ENCODE results near the gene TFAP2A.

The TFAP2A gene

DNA sequence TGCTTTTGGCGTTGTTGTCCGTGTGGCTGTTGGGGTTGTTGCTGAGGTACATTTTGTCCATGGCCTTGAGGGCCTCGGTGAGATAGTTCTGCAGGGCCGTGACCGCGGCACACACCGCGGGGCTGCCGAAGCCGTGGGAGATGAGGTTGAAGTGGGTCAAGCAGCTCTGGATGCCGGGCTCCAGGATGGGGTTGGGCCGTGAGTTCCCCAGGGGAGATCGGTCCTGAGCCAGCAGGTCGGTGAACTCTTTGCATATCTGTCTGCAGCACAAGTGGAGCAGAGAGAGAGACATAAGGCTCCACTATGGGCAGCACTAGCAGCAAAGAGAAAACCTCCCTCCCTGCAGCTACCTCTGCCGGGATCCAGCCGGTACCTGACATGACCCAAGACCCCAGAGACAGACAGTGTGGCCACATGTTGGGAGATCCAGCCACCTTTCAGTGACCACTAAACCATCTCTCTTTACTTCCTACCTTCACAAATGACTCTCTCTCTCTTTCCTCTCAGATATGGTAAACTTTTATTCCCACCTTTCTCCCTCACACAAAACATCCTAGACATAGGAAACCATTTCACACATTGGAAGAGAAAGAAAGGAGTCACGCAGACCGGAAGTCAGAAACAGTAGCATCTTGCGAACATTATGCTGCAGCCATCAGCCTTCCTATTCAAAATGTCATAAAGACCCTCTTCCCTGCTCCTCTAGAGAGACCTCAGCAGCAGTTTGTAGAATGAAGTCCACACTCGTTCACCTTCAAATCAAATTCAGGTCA lies 16.2 kb downstream of the TFAP2A start:
- DNase-seq = no peak

GRCh38 chr6:10397756-10398445 lies 17.0 kb downstream of the TFAP2A start:
- DNase-seq = no peak

DNA sequence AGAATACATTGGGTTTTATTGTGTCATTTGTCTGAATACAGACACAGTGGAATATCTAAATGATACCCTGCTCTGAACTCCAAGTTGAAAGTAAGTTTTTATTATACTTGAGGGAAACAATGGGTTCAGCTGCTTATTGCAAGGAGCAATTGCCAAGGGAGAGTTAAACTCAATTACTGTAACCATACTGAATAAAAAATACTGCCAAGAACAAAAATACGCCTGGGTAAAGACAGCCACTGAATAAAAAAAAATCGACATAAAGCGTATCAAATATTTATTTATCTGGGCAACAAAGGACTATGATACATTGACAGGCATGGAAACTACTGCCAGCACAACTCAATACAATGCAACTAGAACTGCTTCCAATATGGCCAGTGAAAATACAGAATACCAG lies 18.1 kb downstream of the TFAP2A start:
- DNase-seq = no peak

DNA sequence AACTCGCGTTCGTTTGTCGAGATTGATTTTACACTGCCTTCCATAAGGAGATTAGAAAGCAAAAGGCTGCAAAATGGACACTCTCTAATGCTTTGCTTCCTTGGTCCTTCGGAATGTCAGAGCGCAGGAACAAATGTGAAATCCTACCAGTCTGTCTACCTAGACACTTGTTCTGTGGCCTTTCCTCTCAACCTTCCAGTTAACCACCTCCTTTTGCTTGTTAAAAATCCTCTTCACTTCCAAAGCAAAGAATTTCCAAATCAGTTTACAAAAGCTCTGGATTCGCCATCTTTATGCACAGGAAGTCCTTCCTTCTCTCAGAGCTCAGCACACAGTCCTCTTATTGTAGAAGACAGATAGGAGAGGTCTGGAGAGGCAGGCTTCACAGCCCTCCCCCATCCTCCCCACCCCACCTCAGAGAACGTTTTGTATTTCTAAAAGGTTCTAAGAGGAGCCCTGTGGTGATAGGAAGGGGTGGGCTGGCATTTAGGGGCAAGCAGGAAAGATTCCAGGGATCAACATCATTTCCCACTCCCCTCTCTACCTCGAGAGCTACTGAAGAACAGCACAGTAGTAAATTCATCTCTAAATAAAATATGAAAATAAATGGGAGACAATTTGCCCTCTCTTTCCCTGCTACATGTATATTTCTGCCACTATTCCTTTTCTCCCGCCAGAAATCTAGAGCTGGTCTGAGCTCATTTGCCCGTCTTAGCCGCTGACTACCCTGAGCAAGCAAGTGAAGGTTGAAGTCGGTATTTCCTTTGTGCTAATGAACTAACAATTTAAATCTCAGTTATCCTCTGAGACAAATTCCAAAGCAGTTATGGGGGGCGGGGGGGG lies 18.9 kb downstream of the TFAP2A start:
- DNase-seq = no peak

- DNase-seq = no peak
Measured at GRCh38 chr6:10395171-10395703, 19.6 kb downstream of the TFAP2A start.

GRCh38 chr6:10393544-10394225 lies 21.2 kb downstream of the TFAP2A start:
- no peak for DNase-seq

GRCh38 chr6:10391799-10392198 lies 23.1 kb downstream of the TFAP2A start:
- no peak for DNase-seq

DNA sequence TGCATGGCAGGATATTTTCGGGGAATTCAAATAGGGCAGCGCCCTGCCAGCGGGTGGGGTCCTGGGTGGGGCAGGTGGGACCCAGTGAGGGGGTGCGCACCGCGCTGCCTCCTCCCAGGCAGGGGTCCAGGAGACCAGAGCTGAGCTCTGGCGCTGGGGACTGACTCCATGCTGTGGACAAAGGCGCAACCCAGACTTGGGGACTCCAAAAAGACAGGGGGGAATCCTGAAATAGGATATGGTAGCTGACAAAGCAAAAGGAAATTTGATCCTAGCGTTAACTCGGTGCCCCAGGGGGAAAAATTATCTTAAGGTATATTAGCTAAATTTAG lies 23.6 kb downstream of the TFAP2A start:
- no peak for DNase-seq

DNA sequence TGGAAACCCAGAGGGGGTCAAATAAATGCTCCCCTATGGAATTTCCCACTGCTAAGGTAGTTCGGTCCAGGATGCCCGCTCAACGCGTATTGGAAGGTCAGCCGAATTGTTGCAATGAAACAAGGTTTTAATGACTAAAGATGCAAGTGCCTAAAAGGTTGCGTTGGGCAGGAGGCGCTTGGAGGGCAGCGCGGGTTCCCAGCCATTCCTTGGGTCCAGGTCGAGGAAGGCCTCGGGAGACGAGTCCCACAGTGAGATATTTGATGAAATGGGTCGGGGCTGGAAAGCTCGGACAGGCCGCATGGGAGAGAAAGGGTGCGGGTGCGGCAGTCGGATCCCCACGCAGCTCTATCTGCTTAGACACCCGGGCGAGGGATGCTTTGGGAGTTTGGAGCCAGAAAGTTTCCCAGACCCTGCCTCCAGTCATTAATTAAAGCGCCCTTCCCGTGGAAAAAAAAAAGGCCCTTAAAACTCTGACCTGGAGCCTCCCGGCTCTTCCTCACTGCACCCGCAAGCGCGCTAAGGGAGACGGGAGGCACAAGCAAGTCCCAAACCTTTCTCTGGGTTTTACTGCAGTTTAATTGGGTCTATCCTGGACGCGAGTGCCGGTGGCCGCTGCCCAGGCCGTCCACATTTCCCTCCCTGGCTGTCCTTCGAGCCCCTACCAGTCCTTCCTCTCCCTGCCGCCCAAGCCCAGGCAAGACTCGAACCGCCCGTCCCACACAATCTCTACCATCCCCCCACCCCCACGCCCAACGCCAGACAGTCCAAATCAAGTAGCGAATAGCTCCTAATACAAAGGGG lies 24.2 kb downstream of the TFAP2A start:
- DNase-seq = no peak

DNA sequence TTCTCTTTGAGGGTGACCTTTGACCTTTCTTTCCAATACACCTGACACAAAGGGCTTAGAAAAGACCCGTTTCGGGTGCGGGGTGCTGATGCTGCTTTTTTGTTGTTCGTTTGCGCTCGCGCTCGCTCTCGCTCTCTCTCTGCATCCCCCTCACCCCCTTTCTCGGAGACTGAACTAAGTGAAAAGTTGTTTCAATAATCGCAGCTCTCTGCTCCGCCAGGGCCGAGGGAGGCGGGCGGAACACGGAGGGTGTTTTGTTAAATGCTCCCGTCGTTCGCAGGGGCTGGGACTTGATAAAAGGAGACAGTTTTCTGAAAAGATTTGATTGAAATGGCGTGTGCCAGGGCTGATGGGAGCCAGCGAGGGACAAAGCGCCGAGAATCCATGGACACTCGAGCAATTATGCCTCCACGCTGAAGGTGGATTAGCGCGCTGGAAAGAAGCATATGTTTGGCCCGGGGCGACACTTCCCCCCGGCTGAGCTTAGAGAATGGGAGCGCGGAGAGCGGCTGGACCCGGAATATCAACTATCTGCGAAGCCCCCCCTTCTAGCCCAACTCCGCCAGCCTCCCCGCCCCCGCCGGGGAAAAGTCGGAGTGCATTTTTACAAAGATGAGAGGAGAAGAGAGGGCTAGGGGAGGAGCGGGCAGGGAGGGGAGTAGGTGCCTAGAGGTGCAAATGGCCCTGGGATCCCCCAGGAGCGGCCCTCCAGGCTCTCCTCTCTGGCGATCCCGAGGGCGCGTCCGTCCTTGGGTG lies 25.0 kb downstream of the TFAP2A start:
- no peak for DNase-seq

DNA sequence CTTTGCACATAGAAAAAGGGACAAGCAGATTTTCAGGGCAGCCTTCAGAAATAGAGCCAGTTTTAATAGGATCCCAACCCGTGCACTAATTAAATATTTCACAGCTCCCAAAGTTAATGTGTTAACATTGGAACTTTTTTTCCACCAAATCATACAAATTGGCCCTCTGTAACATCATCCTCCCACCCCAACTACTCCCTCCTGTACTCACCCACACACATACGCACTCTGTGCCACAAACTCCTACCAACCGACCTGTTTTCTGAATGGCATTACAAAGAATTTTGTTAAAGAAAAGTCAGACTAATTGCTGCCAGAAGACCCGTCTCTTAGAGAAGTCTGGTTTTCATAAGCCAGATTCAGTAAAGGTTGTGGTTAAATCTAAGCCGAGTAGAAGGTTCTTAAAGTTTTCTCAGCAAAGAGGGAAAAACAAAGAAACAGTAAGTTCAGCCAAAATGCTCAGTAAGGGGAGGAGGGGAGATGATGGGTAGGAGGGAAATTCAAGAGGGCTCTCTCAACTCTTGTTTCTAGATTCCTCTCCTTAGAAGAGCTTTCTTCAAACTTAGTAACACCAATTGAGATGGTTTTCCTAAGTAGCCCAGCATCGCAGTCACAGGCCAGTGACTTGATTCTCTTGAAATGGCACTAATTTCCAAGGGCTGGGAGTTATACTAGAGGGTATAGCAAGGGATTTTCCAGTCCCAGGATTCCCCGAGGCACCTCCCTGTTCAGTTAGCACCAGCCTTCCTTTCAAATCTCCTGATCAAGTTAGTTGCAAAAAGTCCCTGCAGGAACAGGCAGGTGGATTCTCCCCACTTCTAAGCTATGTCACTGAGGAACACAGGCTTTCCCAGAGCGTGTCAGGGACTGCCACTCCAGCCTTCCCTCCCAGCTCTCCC lies 27.9 kb downstream of the TFAP2A start:
- no peak for DNase-seq

- DNase-seq = no peak
Measured at GRCh38 chr6:10386220-10386619, 28.7 kb downstream of the TFAP2A start.

DNA sequence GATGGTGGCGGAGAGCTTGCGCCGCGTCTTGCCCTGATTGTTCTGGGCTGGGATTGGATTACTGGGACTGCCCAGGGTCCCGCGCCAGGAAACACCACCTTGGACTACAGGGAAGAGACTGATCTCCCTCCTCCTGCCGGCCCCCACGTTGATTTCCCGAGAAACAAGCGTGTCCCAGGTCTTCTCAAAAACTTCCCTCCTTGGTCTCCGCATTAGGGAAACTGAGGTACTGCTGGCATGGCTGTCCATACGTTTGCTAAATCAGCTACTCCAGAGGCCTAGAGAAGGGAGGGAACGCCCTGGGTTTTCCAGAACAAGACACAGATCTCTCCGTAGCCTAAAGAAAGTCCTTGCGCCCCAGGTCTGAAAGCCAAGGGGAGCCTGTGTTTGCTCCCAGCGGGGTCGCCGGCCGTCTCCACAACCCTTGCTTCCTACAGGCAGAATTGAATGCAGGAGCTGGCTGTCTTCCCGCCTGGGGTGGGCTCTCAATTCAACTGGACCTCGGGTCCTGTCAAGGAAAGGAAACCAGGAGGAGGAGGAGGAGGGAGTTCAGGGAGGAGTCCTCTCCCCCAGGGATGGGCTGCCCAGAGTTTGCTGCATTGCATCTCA lies 29.2 kb downstream of the TFAP2A start:
- DNase-seq = no peak

DNA sequence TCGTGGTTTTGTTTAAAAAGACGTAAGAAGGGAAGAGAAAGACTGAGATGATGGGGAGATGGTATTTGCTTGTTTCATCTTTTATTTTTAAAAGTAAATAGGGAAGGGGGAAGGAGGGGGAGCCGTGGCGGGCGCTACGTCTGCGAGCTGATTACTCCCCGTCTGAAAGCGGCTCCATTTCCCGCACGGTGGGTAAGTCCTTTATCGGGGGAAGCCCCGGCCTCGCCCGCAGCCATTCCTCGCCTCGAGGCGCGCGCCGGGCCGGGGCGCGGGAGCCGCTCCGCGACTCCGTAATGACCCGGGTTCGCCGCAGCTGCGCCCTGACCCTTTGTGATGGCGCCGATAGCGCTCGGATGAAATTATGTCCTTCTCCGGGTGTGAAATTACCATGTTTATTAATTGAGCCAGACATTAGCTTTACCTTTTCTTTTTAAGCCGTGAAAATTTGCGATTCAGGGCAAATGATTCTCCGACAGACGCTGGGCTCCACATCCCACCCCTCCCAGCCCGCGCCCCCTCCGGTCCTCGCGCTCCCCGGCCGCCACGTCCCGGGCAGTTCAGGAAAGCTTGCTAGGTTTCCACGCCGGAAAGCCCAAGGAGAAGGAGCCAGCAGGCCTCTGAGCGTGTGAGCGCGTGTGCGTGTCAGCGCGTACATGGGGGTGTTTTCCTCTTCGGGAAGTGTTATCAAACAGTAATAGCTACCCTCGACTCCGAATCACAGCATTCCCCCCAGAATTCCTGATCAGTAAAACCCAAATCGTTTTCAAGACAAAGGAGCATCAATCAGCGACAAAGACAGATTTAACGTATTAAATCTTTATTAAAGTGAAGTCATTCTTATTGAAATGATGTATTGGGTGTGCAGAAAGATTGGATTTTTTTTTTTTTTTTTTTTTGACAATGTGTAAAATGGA lies 30.0 kb downstream of the TFAP2A start:
- no peak for DNase-seq

- DNase-seq = no peak
Measured at GRCh38 chr6:10384091-10384609, 30.7 kb downstream of the TFAP2A start.

- no peak for DNase-seq
Measured at GRCh38 chr6:10383331-10384090, 31.4 kb downstream of the TFAP2A start.

DNA sequence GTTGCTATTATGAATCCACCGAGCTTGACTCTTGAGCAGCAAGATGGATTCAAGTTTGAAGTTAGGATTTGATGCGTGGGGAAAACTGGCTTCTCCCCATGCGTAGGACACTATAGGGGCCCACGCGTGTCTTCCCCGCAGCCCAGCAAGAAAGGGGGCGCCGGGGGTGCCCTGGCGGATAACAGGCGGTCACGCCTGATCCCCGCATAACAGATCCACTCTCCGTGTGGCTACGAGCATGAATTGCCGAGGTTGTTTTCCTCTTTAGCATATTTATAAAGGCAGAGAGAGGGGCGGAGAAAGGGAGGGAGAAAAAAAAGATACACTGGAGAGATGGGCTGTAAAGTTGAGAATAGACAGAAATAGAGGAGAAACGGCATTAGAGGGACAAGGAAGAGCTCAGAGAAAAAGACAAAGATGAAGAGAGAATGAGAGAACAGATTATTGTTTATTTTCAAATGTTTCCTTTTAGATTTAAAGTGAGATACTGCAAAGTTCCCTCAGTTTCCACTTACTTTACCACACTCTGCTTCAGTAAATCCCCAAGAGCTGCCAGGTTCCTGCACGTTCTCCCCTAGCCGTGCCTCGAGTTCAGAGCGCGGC lies 32.0 kb downstream of the TFAP2A start:
- DNase-seq = no peak
